Measurements from ENCODE around the gene NFASC. TPM values are rescaled to one million over a fixed set of nuclear protein-coding genes. Genes with fewer than 3 reads are reported as not detected.

NFASC gene
- total RNA-seq, 4 donors from 2014 or later = 12.7 to 41.7 (median 19.2) TPM

GRCh38 chr1:205047764-205048231, 177.1 kb downstream of the NFASC start:
- TF ChIP-seq EP300 (IDR thresholded peaks at IDR 0.05) (no peak), CTCF (IDR thresholded peaks at IDR 0.05) (no peak), POLR2A (IDR thresholded peaks at IDR 0.05) (no peak), POLR2AphosphoS5 (IDR thresholded peaks at IDR 0.05) (no peak)
- Histone ChIP-seq H3K27ac (no peak overlapping the region), H3K27me3 (peaks cover 57% of the 10 kb centered on the region), H3K36me3 (no peaks in the 10 kb centered on the region), H3K4me1 (peaks cover 7% of the 10 kb centered on the region), H3K4me3 (no peak overlapping the region), H3K9me3 (no peaks in the 10 kb centered on the region)
- WGBS = 80% methylated on average over 5 of the region's 5 CpGs
- DNase-seq (ENCODE audit: low spot score in 2 of 2) = no peak

GRCh38 chr1:205048382-205048781, 177.7 kb downstream of the NFASC start:
- no peak overlapping the region for H3K27ac ChIP-seq
- no peak for DNase-seq (ENCODE audit: low spot score in 2 of 2)
- H3K4me1 ChIP-seq = peaks cover under 1% of the 10 kb centered on the region
- H3K4me3 ChIP-seq = no peak overlapping the region
- no peaks in the 10 kb centered on the region for H3K9me3 ChIP-seq
- H3K27me3 ChIP-seq = peaks cover 51% of the 10 kb centered on the region
- H3K36me3 ChIP-seq = no peaks in the 10 kb centered on the region
- no peak for TF ChIP-seq POLR2AphosphoS5 (IDR thresholded peaks at IDR 0.05)
- no peak for TF ChIP-seq POLR2A (IDR thresholded peaks at IDR 0.05)
- TF ChIP-seq CTCF (IDR thresholded peaks at IDR 0.05) = no peak
- TF ChIP-seq EP300 (IDR thresholded peaks at IDR 0.05) = no peak
- 73% methylated on average over 8 of the region's 9 CpGs for WGBS

- TF ChIP-seq CTCF (IDR thresholded peaks at IDR 0.05) = no peak
- no peak for DNase-seq (ENCODE audit: low spot score in 2 of 2)
- Histone ChIP-seq H3K36me3 (no peaks in the 10 kb centered on the region), H3K27ac (no peak overlapping the region), H3K9me3 (no peaks in the 10 kb centered on the region), H3K27me3 (peaks cover 40% of the 10 kb centered on the region), H3K4me1 (no peaks in the 10 kb centered on the region), H3K4me3 (no peak overlapping the region)
- 31% methylated on average over 3 of the region's 6 CpGs for WGBS
Observed at GRCh38 chr1:205049479-205049878, 178.8 kb downstream of the NFASC start.

- Histone ChIP-seq H3K27ac (no peak overlapping the region), H3K27me3 (peaks cover 9% of the 10 kb centered on the region), H3K4me1 (no peaks in the 10 kb centered on the region), H3K9me3 (no peaks in the 10 kb centered on the region), H3K4me3 (no peak overlapping the region), H3K36me3 (no peaks in the 10 kb centered on the region)
- TF ChIP-seq POLR2AphosphoS5 (IDR thresholded peaks at IDR 0.05) (no peak), EP300 (IDR thresholded peaks at IDR 0.05) (no peak), CTCF (IDR thresholded peaks at IDR 0.05) (no peak), POLR2A (IDR thresholded peaks at IDR 0.05) (no peak)
- no peak for DNase-seq (ENCODE audit: low spot score in 2 of 2)
- WGBS = 74% methylated on average over 6 of the region's 11 CpGs
Observed at GRCh38 chr1:205052690-205053089, 182.0 kb downstream of the NFASC start.

GRCh38 chr1:205053296-205053695, 182.6 kb downstream of the NFASC start:
- 90% methylated on average over 5 of the region's 5 CpGs for WGBS
- Histone ChIP-seq H3K4me3 (no peak overlapping the region), H3K4me1 (no peaks in the 10 kb centered on the region), H3K9me3 (no peaks in the 10 kb centered on the region), H3K36me3 (no peaks in the 10 kb centered on the region), H3K27me3 (peaks cover 3% of the 10 kb centered on the region), H3K27ac (no peak overlapping the region)
- DNase-seq (ENCODE audit: low spot score in 2 of 2) = no peak
- TF ChIP-seq POLR2A (IDR thresholded peaks at IDR 0.05) (no peak), POLR2AphosphoS5 (IDR thresholded peaks at IDR 0.05) (no peak), EP300 (IDR thresholded peaks at IDR 0.05) (no peak), CTCF (IDR thresholded peaks at IDR 0.05) (no peak)

Measured in suprapubic skin (tissue), 4 donors.